HCT116 (cell line): ENCODE data around the gene MFSD6L. TPM values are rescaled to one million over a fixed set of nuclear protein-coding genes. Genes with fewer than 3 reads are reported as not detected.

Experiments
- ATAC-seq: fragments of 200-7000 bp; cut with Tn5 transposase; 2 replicates; pipeline ENCODE4 v1.9.1; 2020; ENCODE audit warnings: mild to moderate bottlenecking, moderate library complexity
- BruUV-seq: library from RNA; stranded (reverse); fragments of 400-500 nt; replicated peaks from 2 replicates; lab custom pipeline; 2021; lab: Mats Ljungman, UMichigan
- CTCF ChIA-PET: fragments of 300-600 bp; sonication (Branson Sonifier 250); formaldehyde crosslinking; loops from one replicate; lab custom pipeline; 2021; ENCODE audit warnings: antibody characterized with exemption; lab: Charles Lee
- POLR2A ChIA-PET: fragments of 300-600, 350-600 bp; sonication (Branson Sonifier 250); formaldehyde crosslinking; loops from one replicate; lab custom pipeline; 2021; ENCODE audit warnings: antibody characterized with exemption; lab: Charles Lee
- RAD21 ChIA-PET, 2 experiments: fragments of 300-600 bp; sonication (Branson Sonifier 250); formaldehyde crosslinking; loops; one replicate each; lab custom pipeline; 2023; ENCODE audit warnings: low total read pairs in 2 of 2; ENCODE audit not compliant: uncharacterized antibody in 2 of 2, unreplicated experiment in 2 of 2, low non-redundant PET in 1 of 2; lab: Charles Lee
- DNase-seq: peaks from one replicate; pipeline ENCODE4 v3.0.0-alpha.2; 2010; ENCODE audit warnings: low read depth, low spot score
- H2AFZ ChIP-seq: fragments of 200-600 bp; shearing (Covaris generic), sonication (generic); 2 replicates; pipeline ENCODE4 v1.6.1; 2017; ENCODE audit warnings: low read depth, mixed run types, mixed read lengths, antibody characterized with exemption, low read length; ENCODE audit not compliant: poor library complexity, severe bottlenecking
- H3K27ac ChIP-seq: 2 replicates; pipeline ENCODE4 v1.5.1; 2012; ENCODE audit warnings: low read depth, low read length
- H3K27me3 ChIP-seq: fragments of 200-600 bp; sonication (generic); 2 replicates; pipeline ENCODE4 v1.6.1; 2016; ENCODE audit warnings: mixed run types, low read length, mixed read lengths; ENCODE audit not compliant: insufficient read depth
- H3K36me3 ChIP-seq, 2 experiments: fragments of 200-500 bp in 1 of 2; fragments of 200-600 bp in 1 of 2; sonication (Bioruptor generic) in 1 of 2; sonication (generic) in 1 of 2; 2 replicates each; pipeline versions ENCODE4 v1.5.1 to v1.6.1; 2014 to 2016; ENCODE audit warnings: low read length in 2 of 2, inconsistent platforms in 1 of 2, mixed read lengths in 1 of 2, mixed run types in 1 of 2; ENCODE audit not compliant: insufficient read depth in 2 of 2, control insufficient read depth in 1 of 2
- H3K4me1 ChIP-seq, 2 experiments: fragments of 200-600 bp in 1 of 2; sonication (generic) in 1 of 2; 2 replicates each; pipeline versions ENCODE4 v1.5.1 to v1.6.1; 2012 to 2017; ENCODE audit warnings: low read length in 2 of 2, inconsistent platforms in 1 of 2, mild to moderate bottlenecking in 1 of 2, mixed read lengths in 1 of 2, mixed run types in 1 of 2, moderate library complexity in 1 of 2; ENCODE audit not compliant: insufficient read depth in 2 of 2, control insufficient read depth in 1 of 2
- H3K4me2 ChIP-seq: fragments of 200-600 bp; sonication (generic); 2 replicates; pipeline ENCODE4 v1.6.1; 2017; ENCODE audit warnings: mixed run types, low read length, mixed read lengths
- H3K4me3 ChIP-seq, 2 experiments: fragments of 200-600 bp in 1 of 2; sonication (generic) in 1 of 2; replicated peaks in 1 of 2; 2 replicates each; pipeline ENCODE4 v1.5.1; 2011 to 2016; ENCODE audit warnings: low read length in 2 of 2, control low read depth in 1 of 2, low read depth in 1 of 2, mild to moderate bottlenecking in 1 of 2, mixed read lengths in 1 of 2, mixed run types in 1 of 2
- H3K79me2 ChIP-seq: fragments of 200-600 bp; sonication (generic); 2 replicates; pipeline ENCODE4 v1.6.1; 2017; ENCODE audit warnings: mild to moderate bottlenecking, mixed run types, low read length, moderate library complexity, mixed read lengths; ENCODE audit not compliant: insufficient read depth
- H3K9ac ChIP-seq: fragments of 200-600 bp; sonication (generic); 2 replicates; pipeline ENCODE4 v1.6.1; 2016; ENCODE audit warnings: low read length, mixed read lengths
- H3K9me2 ChIP-seq: fragments of 200-600 bp; sonication (generic), shearing (Covaris generic); 2 replicates; pipeline ENCODE4 v1.6.1; 2017; ENCODE audit warnings: mixed run types, mild to moderate bottlenecking, moderate library complexity; ENCODE audit not compliant: insufficient read depth
- H3K9me3 ChIP-seq, 2 experiments: fragments of 200-500 bp in 1 of 2; fragments of 200-600 bp in 1 of 2; sonication (Bioruptor generic) in 1 of 2; sonication (generic) in 1 of 2; 2 replicates each; pipeline ENCODE4 v1.6.1; 2014 to 2017; ENCODE audit warnings: low read length in 2 of 2, mixed read lengths in 2 of 2, inconsistent platforms in 1 of 2, low read depth in 1 of 2, mild to moderate bottlenecking in 1 of 2, mixed run types in 1 of 2, moderate library complexity in 1 of 2; ENCODE audit not compliant: control insufficient read depth in 1 of 2, insufficient read depth in 1 of 2
- H4K20me1 ChIP-seq: fragments of 200-600 bp; sonication (generic), shearing (Covaris generic); 2 replicates; pipeline ENCODE4 v1.6.1; 2017; ENCODE audit warnings: mixed run types, mild to moderate bottlenecking, moderate library complexity; ENCODE audit not compliant: insufficient read depth
- ATF3 ChIP-seq: IDR thresholded peaks from 2 replicates; pipeline ENCODE4 v1.6.1; 2012
- CBX3 ChIP-seq: IDR thresholded peaks from 2 replicates; pipeline ENCODE4 v1.6.1; 2012; ENCODE audit warnings: low read depth
- CEBPB ChIP-seq: IDR thresholded peaks from 2 replicates; pipeline ENCODE4 v1.6.1; 2012; ENCODE audit warnings: low read depth
- CTCF ChIP-seq, 3 experiments: fragments of 200-600 bp in 1 of 3; sonication (generic) in 1 of 3; IDR thresholded peaks in 2 of 3; conservative IDR thresholded peaks in 1 of 3; 2 replicates each; pipeline ENCODE4 v1.5.1; 2012 to 2017; ENCODE audit warnings: low read depth in 2 of 3, low read length in 2 of 3, antibody characterized with exemption in 1 of 3, borderline replicate concordance in 1 of 3, control low read depth in 1 of 3, mild to moderate bottlenecking in 1 of 3, mixed read lengths in 1 of 3, mixed run types in 1 of 3, moderate library complexity in 1 of 3; ENCODE audit not compliant: insufficient read depth in 1 of 3
- EGR1 ChIP-seq: IDR thresholded peaks from 2 replicates; pipeline ENCODE4 v1.6.1; 2012; ENCODE audit warnings: low read depth
- ELF1 ChIP-seq: IDR thresholded peaks from 2 replicates; pipeline ENCODE4 v1.6.1; 2012; ENCODE audit warnings: low read depth, borderline replicate concordance
- EZH2phosphoT487 ChIP-seq: fragments of 200-600 bp; IDR thresholded peaks from 2 replicates; pipeline ENCODE4 v1.6.1; 2018; ENCODE audit warnings: antibody characterized with exemption, borderline replicate concordance
- FOSL1 ChIP-seq: IDR thresholded peaks from 2 replicates; pipeline ENCODE4 v1.6.1; 2012; ENCODE audit warnings: low read depth
- JUND ChIP-seq: IDR thresholded peaks from 2 replicates; pipeline ENCODE4 v1.6.1; 2012
- POLR2A ChIP-seq: IDR thresholded peaks from 2 replicates; pipeline ENCODE4 v1.7.0; 2011; ENCODE audit warnings: borderline replicate concordance; ENCODE audit not compliant: insufficient read depth, insufficient read length; ENCODE audit errors: extremely low read depth
- POLR2AphosphoS5 ChIP-seq: IDR thresholded peaks from 2 replicates; pipeline ENCODE4 v1.6.1; 2011; ENCODE audit warnings: mild to moderate bottlenecking, low read depth, low read length, moderate library complexity
- RAD21 ChIP-seq: IDR thresholded peaks from 2 replicates; pipeline ENCODE4 v1.6.1; 2012; ENCODE audit warnings: low read depth, mild to moderate bottlenecking
- SIN3A ChIP-seq: IDR thresholded peaks from 2 replicates; pipeline ENCODE4 v1.6.1; 2012; ENCODE audit warnings: low read depth
- SP1 ChIP-seq: IDR thresholded peaks from 2 replicates; pipeline ENCODE4 v1.6.1; 2012; ENCODE audit warnings: low read depth
- SRF ChIP-seq: IDR thresholded peaks from 2 replicates; pipeline ENCODE4 v1.6.1; 2012; ENCODE audit warnings: low read depth
- TCF7L2 ChIP-seq: IDR thresholded peaks from 2 replicates; pipeline ENCODE4 v1.7.0; 2011; ENCODE audit warnings: borderline replicate concordance, inconsistent platforms; ENCODE audit not compliant: insufficient read depth, insufficient read length; ENCODE audit errors: extremely low read depth
- YY1 ChIP-seq: IDR thresholded peaks from 2 replicates; pipeline ENCODE4 v1.6.1; 2011; ENCODE audit warnings: low read length, low read depth, moderate library complexity, mild to moderate bottlenecking; ENCODE audit not compliant: insufficient replicate concordance; ENCODE audit errors: extremely low read depth
- ZBTB33 ChIP-seq: IDR thresholded peaks from 2 replicates; pipeline ENCODE4 v1.6.1; 2011; ENCODE audit warnings: mild to moderate bottlenecking, low read length, moderate library complexity; ENCODE audit not compliant: insufficient replicate concordance; ENCODE audit errors: extremely low read depth
- ZFX ChIP-seq: fragments of 450-650 bp; IDR thresholded peaks from 2 replicates; pipeline ENCODE4 v1.6.1; 2017
- ZNF274 ChIP-seq: fragments of 200-500 bp; sonication (Bioruptor generic); IDR thresholded peaks from 2 replicates; pipeline ENCODE4 v1.6.1; 2014; ENCODE audit warnings: mild to moderate bottlenecking, low read depth, low read length, inconsistent platforms
- intact Hi-C: fragments of 100-400 bp; cut with micrococcal nuclease; formaldehyde crosslinking; loops from 2 replicates; pipeline ENCODE4 v1.10.0; 2022
- total RNA-seq: library from RNA; stranded (reverse); gene quantifications from one replicate; pipeline ENCODE4 v1.2.1, GENCODE V29; 2021; ENCODE audit not compliant: unreplicated experiment

The MFSD6L gene
- total RNA-seq, 1 experiment from 2014 or later = not detected

- Histone ChIP-seq H3K4me2 (no peak overlapping the region), H3K4me1 (no peaks in the 10 kb centered on the region), H3K9me3 (no peaks in the 10 kb centered on the region), H3K27me3 (no peaks in the 10 kb centered on the region), H3K79me2 (no peaks in the 10 kb centered on the region), H3K27ac (no peak overlapping the region), H3K9ac (no peak overlapping the region), H2AFZ (no peak overlapping the region), H3K9me2 (no peaks in the 10 kb centered on the region), H3K36me3 (no peaks in the 10 kb centered on the region), H3K4me3 (no peak overlapping the region), H4K20me1 (no peaks in the 10 kb centered on the region; the same call in 1 of the 2 replicates)
- intact Hi-C loops = no loop called here
- ChIA-PET POLR2A (no interaction called here), RAD21 (no interaction called here), CTCF (no interaction called here)
- BruUV-seq = no TSS peak
- TF ChIP-seq RAD21 = no peak
- TF ChIP-seq CEBPB = no peak
- no peak for TF ChIP-seq TCF7L2
- no peak for TF ChIP-seq ZBTB33
- TF ChIP-seq ATF3 = no peak
- no peak for TF ChIP-seq POLR2AphosphoS5
- TF ChIP-seq JUND = no peak
- TF ChIP-seq SRF = no peak
- TF ChIP-seq ZFX = no peak
- no peak for TF ChIP-seq FOSL1
- no peak for TF ChIP-seq CTCF (IDR thresholded peaks at IDR 0.05 in 2 of 3, conservative IDR thresholded peaks at IDR 0.05 in 1 of 3; ENCODE audit: borderline replicate concordance in 1 of 3, insufficient read depth in 1 of 3, low read depth in 2 of 3, low read length in 2 of 3)
- no peak for TF ChIP-seq SP1
- no peak for TF ChIP-seq EGR1
- TF ChIP-seq EZH2phosphoT487 = no peak
- no peak for TF ChIP-seq CBX3
- TF ChIP-seq YY1 = no peak
- TF ChIP-seq ZNF274 = no peak
- no peak for TF ChIP-seq ELF1
- no peak for TF ChIP-seq SIN3A
- TF ChIP-seq POLR2A = no peak
- no peak for DNase-seq
- ATAC-seq = no peak
These were observed 37.8 kb upstream of the MFSD6L start for GRCh38 chr17:8836821-8837562.
